GM21381 (cell line): ENCODE measurements around the gene GRIN3B.
"Not testable (repeated sequence)": the region's sequence is repeated elsewhere in the genome, so short reads cannot be mapped to it uniquely, and the experiment has no call there.

Experiments used
- ATAC-seq: cut with Tn5 transposase; IDR thresholded peaks from one replicate; pipeline ENCODE4 v1.9.1; 2021; ENCODE audit warnings: mild to moderate bottlenecking, moderate library complexity; ENCODE audit not compliant: unreplicated experiment

Gene GRIN3B

DNA sequence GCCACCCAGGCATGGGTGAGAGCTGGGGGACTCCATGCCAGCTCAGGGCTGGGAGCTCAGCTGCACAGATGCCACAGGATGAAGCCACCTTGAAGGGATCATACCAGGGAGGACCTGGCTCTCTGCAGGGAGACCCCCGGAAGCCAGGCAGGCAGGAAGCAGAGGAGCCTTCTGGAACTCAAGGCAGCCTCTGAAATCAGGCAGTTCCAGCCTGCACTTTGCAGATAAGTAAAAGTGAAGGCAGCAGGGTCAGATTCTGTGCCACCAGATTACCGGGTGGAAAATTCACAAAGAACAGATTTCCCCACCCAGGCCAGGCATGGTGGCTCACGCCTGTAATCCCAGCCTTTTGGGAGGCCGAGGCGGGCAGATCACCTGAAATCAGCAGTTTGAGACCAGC lies 18.2 kb downstream of the GRIN3B start:
- ATAC-seq = no peak

DNA sequence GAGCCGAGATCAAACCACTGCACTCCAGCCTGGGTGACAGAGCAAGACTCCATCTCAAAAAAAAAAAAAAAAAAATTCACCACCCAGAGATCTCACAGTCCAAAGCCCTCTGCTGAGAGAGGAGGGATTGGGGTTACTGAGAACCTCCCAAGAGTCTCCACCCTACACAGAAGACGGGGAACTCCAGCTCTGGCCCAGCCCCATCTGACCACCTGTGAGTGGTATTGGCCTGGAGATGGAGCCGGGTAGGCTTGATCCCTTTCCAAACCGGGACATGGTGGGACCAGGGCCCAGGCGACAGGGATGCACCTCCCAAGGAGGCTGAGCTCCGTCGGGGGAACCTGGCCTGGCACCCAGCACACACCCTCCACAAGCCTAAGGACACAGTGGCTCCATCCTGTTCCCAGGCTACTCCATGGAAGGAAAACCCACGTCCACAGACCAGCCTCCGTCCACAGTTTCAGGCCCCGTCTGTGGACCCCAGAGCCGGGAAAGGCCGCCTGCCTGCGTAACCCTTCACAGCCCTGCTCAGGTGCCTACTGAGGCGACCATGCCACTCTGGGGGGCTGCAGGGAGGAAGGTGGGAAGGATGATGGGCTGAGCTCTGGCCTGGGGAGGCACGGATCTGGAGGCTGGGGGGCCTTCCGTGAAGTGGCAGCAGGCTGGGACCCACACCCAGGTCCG lies 18.9 kb downstream of the GRIN3B start:
- no peak for ATAC-seq

GRCh38 chr19:1019616-1019961 lies 19.4 kb downstream of the GRIN3B start:
- no peak for ATAC-seq

DNA sequence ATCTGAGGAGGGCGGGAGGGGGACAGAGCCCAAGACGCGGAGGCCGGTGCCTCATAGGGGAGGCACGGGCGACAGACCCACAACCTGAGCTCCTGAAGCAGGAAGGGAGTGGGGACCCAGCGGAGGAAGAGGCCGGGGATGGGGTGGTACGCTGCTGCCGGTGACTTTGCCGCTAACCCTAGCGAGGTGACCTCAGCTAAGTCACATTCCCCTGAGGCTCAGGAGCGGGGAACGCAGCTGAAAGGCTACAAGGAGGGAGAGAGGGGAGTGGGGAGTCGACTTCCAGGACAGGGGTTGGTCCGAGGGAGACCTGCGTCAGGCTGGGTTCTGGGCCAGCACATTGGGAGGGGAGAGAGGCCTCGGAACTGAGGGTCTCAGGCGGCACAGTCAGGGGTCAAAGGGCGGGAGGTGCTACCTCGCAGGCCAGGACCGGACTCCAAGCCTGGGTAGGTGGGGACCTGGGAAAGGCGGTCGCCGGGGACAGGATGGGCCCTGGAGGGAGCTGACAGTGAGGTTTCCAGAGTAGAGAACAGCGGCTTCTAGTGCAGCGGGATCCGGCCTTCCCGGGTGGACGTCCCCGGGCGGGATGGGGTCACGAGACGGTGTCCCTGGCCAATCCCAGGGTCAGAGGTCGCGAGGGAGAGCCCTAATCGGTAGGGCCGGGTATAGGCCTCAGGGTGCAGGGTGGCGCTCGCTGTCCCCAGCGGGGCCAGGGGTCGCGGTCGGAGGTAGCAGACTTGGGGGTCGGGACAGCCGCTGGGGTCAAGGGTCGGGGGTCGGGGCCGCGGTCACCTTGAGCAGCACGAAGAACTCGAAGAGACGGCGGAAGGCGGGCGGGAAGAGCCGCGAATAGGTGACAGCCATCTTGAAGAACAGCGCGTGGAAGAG lies 20.0 kb downstream of the GRIN3B start:
- no peak for ATAC-seq

DNA sequence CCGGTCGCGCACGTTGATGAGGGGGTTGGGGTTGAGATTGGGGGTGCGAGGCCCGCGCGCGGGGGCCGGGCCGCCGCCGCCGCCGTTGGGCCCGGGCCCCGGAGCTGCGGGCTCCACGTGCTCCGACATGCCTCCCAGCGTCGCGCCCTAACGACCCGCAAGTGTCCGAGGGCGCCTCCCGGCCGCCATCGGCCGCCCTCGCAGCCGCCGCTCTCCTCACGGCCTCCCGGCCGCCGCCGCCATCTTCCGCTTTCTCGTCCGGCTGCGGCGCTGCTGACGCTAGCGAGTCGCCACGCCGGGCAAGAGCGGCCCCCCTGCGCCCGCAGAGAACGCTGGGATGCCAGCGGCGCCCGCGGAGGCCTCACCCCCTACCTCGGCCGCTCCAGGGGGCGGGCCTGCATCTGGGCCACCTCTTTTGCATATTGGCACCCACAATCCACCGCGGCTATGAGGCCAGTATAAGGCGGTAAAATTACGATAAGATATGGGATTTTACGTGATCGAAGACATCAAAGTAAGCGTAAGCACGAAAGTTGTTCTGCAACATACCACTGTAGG lies 20.7 kb downstream of the GRIN3B start, which contains the start of gene TMEM259:
TMEM259 (minus strand) TSS at position 256 of the 558 bp plus-strand sequence; CDS start at position 129, 127 bp downstream.
- ATAC-seq = peak; percentile 74

GRCh38 chr19:1023883-1024188 lies 23.6 kb downstream of the GRIN3B start:
- not testable (repeated sequence) for ATAC-seq

DNA sequence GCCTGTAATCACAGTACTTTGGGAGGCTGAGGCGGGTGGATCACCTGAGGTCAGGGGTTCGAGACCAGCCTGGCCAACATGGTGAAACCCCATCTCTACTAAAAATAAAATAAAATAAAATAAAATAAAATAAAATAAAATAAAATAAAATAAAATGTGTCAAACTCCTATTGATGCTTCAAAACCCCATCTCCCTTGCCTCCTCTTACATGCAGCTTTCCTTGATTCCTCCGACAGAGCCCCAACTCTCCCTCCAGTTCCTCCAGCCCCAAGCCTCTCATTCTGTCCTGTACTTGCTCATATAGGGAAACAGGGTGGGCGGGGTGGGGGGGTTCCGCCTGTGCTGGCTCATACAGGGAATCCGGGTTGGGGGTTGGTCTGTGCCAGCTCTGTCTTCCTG lies 24.9 kb downstream of the GRIN3B start:
- not testable (repeated sequence) for ATAC-seq

GRCh38 chr19:1025960-1026782 lies 26.0 kb downstream of the GRIN3B start, which contains the start of gene CNN2:
Gene CNN2, plus strand, starts transcription at chr19:1026608. Its CDS starts 54 bp downstream, at chr19:1026662.
- peak; percentile 53 for ATAC-seq

- no peak for ATAC-seq
Observed at GRCh38 chr19:1026783-1027649, 26.8 kb downstream of the GRIN3B start.

- no peak for ATAC-seq
Observed at GRCh38 chr19:1027650-1028061, 27.4 kb downstream of the GRIN3B start.

DNA sequence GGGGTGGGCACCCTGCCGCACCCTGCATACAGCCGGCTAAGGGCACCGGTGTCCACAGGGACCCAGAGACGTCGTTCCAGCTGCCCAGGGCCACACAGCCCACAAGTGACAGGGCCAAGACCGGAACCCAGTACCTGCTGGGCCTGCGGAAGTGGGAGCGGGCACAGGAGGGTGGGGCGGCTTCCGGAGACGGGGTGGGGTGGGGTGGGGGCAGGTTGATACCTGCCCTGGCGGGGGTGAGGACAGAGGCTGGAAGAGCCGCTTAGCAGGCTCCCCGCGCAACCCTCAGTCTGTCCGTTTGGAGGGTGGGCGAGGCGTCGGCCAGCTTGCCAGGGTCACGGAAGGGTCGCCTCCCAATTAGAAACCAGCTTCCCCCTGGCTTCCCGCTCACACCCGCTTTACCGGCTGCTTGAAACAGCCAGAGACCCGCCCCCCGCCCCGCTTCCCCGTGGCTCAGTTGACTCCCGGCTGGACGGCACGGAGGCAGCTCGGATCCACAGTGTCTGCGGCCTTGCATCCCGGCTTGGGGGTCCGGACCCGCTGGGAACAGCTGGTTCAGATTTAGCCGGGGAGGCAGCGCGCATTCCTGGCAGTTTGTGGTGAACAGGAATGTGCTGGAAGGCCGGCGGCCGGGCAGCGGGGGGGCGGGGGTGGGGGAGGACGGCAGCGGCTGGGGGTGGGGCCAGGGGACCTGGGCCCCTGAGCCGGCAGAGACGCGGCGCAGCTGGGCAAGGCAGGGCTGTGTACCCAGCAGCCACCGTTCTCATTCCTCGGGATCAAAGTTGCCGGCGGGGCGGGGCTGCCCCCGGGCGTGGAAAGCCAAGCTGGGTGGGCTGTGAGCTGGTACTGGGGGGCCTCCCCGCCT lies 28.1 kb downstream of the GRIN3B start:
- peak; percentile 31 for ATAC-seq

DNA sequence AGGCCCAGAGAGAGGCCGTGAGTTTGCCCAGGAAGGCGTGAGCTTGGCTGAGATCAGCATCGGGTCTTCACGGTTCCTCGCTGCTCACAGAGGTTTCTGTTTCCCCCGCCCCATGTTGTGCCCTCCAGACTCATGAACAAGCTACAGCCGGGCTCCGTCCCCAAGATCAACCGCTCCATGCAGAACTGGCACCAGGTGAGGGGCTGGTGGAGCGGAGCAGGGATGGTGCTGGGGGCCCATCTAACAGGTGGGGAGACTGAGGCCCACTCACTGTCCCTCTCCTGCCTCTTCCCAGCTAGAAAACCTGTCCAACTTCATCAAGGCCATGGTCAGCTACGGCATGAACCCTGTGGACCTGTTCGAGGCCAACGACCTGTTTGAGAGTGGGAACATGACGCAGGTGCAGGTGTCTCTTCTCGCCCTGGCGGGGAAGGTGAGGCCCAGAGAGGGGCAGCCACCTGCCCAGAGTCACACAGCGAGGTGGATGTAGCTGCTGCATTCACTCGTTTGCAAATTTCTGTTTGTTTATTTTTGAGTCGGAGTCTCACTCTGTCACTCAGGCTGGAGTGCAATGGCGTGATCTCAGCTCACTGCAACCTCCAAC lies 32.1 kb downstream of the GRIN3B start:
- ATAC-seq = no peak

- ATAC-seq = no peak
Observed at GRCh38 chr19:1035998-1036621, 35.9 kb downstream of the GRIN3B start.

DNA sequence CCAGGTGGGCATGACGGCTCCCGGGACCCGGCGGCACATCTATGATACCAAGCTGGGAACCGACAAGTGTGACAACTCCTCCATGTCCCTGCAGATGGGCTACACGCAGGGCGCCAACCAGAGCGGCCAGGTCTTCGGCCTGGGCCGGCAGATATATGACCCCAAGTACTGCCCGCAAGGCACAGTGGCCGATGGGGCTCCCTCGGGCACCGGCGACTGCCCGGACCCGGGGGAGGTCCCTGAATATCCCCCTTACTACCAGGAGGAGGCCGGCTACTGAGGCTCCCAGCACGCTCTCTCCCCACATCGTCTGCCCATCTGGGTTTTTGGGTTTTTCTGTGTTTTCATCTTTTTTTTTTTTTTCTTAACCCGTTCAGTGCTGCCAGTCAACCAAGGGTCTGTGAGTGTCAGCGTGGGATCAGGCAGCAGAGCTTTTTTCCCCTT lies 37.4 kb downstream of the GRIN3B start:
- ATAC-seq = peak; percentile 8

GRCh38 chr19:1038978-1039645 lies 38.9 kb downstream of the GRIN3B start:
- no peak for ATAC-seq

DNA sequence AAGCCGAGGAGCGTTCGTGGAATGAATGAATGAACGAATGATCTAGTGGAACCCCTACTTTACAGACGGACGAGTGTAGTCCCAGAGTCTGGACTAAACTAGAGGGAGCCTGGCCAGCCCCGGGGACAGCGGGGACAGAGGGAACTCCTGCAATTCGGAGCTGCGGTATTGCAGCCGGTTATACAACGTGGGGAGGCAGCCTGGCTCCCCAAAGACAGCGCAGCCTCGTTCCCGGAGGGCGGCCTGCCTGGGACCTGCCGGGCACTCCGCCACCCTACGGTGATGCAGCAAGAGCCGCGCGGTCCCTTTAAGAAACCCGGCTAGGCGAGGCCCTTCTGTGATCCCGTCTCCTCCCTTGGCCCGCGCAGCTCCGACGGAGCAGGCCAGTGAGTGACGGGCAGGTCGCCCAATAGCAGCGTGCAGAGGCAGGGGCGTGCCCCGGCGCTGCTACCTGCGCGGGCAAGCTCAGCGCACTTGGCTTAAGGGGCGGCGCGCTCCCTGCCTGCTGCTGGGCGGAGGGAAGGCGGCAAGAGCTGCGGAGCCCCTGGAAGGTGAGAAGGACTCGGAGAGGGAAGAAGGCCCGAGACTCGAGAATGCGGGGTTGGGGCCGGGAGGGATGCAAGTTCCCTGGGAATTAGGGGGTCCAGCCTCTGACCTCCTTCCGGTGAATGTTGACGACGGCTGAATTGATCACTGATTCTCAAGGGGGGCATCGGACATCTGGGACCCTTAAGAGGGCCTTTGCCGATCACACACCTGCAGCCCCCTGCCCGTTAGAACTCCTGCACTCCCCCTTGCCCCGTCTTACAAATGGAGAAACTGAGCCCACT lies 39.6 kb downstream of the GRIN3B start, which contains the start of gene ABCA7:
ABCA7 (plus strand) TSS at position 462 of the 830 bp plus-strand sequence. CDS start 1,255 bp downstream, outside the sequence.
- peak; percentile 61 for ATAC-seq
